Measurements from ENCODE around the gene EEF1G. TPM values are rescaled to one million over a fixed set of nuclear protein-coding genes. Genes with fewer than 3 reads are reported as not detected.

EEF1G gene
- total and polyA plus RNA-seq, 2 of the 13 experiments (the other 11 are each of a cell fraction or from before 2014, with no cell fraction given) = 1,787 to 2,144 TPM

GRCh38 chr11:62539238-62539925, 34.3 kb downstream of the EEF1G start:
- peaks cover 19 to 24% of the 10 kb centered on the region in 2 experiments for H3K36me3 ChIP-seq (replicated peaks in 1 of 2; ENCODE audit: control insufficient read depth in 1 of 2, insufficient read depth in 2 of 2, low read length in 2 of 2)
- in situ Hi-C loops (cut with HindIII; ENCODE audit: extremely low pct_ligation_motif_present, low pct_unique_long_range_greater_than_20kb) (no loop called here), intact Hi-C loops (cut with micrococcal nuclease; ENCODE audit: unreplicated experiment) (no loop called here)
- H3K27ac ChIP-seq (ENCODE audit: extremely low read length, insufficient read depth, low read length) = no peak overlapping the region
- peaks cover 73% of the 10 kb centered on the region for H3K79me2 ChIP-seq (ENCODE audit: insufficient read depth, low read length)
- no peak overlapping the region for H3K4me3 ChIP-seq (replicated peaks in 1 of 3; ENCODE audit: insufficient read depth in 1 of 3, low read depth in 2 of 3, low read length in 3 of 3)
- peaks cover 82% of the 10 kb centered on the region for H4K20me1 ChIP-seq (ENCODE audit: insufficient read depth, low read length)
- no peak overlapping the region for H3K4me2 ChIP-seq (ENCODE audit: low read depth, low read length)
- DNase-seq (ENCODE audit: low spot score) (no peak), FAIRE-seq (no peak), ATAC-seq (no peak)
- POLR2A ChIA-PET = interaction anchor here (1.0 to 1.4 kb wide), 2 partner anchors 35 to 115 kb away, joined by 4 to 5 read pairs; partner anchors contain the start of gene EEF1G
- WGBS (ENCODE audit: low lambda C conversion rate) = 100% methylated on average over 2 of the region's 13 CpGs
- H3K9me3 ChIP-seq (ENCODE audit: low read length) = no peaks in the 10 kb centered on the region
- CTCF ChIA-PET (ENCODE audit: low intra/inter-chr PET ratio, low total read pairs) = no interaction called here
- TF ChIP-seq AGO2 (optimal IDR thresholded peaks at IDR 0.05; ENCODE audit: low read depth, low read length) (peak; percentile 16), ZNF484 (CRISPR knock-in tag; IDR thresholded peaks at IDR 0.05; ENCODE audit: borderline replicate concordance, low read depth) (no peak), SPEN (CRISPR knock-in tag; IDR thresholded peaks at IDR 0.05; ENCODE audit: low read depth) (no peak), FOSL2 (CRISPR knock-in tag; IDR thresholded peaks at IDR 0.05) (peak; percentile 37)
- TF ChIP-seq, protein P1, sequence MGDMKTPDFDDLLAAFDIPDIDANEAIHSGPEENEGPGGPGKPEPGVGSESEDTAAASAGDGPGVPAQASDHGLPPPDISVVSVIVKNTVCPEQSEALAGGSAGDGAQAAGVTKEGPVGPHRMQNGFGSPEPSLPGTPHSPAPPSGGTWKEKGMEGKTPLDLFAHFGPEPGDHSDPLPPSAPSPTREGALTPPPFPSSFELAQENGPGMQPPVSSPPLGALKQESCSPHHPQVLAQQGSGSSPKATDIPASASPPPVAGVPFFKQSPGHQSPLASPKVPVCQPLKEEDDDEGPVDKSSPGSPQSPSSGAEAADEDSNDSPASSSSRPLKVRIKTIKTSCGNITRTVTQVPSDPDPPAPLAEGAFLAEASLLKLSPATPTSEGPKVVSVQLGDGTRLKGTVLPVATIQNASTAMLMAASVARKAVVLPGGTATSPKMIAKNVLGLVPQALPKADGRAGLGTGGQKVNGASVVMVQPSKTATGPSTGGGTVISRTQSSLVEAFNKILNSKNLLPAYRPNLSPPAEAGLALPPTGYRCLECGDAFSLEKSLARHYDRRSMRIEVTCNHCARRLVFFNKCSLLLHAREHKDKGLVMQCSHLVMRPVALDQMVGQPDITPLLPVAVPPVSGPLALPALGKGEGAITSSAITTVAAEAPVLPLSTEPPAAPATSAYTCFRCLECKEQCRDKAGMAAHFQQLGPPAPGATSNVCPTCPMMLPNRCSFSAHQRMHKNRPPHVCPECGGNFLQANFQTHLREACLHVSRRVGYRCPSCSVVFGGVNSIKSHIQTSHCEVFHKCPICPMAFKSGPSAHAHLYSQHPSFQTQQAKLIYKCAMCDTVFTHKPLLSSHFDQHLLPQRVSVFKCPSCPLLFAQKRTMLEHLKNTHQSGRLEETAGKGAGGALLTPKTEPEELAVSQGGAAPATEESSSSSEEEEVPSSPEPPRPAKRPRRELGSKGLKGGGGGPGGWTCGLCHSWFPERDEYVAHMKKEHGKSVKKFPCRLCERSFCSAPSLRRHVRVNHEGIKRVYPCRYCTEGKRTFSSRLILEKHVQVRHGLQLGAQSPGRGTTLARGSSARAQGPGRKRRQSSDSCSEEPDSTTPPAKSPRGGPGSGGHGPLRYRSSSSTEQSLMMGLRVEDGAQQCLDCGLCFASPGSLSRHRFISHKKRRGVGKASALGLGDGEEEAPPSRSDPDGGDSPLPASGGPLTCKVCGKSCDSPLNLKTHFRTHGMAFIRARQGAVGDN (CRISPR knock-in tag; IDR thresholded peaks at IDR 0.05) = peak; percentile 24; the same call in 1 of the 2 replicates
- H3K27me3 ChIP-seq (ENCODE audit: control insufficient read depth in 1 of 2, insufficient read depth in 2 of 2, low read length in 2 of 2) = no peaks in the 10 kb centered on the region
- BruUV-seq (replicated peaks) = no TSS peak
- H2AFZ ChIP-seq (ENCODE audit: low read length) = no peak overlapping the region
- H3K4me1 ChIP-seq (ENCODE audit: insufficient read depth, low read length) = peaks cover 64% of the 10 kb centered on the region
- no peak overlapping the region for H3K9ac ChIP-seq (ENCODE audit: insufficient read depth, low read depth, low read length)

Data from HepG2 (cell line).